ENCODE results near the gene OPA3. TPM values are rescaled to one million over a fixed set of nuclear protein-coding genes. Genes with fewer than 3 reads are reported as not detected.

The OPA3 gene
- total and polyA plus RNA-seq, 10 donors = 2.8 to 18.4 (median 16.0) TPM

DNA sequence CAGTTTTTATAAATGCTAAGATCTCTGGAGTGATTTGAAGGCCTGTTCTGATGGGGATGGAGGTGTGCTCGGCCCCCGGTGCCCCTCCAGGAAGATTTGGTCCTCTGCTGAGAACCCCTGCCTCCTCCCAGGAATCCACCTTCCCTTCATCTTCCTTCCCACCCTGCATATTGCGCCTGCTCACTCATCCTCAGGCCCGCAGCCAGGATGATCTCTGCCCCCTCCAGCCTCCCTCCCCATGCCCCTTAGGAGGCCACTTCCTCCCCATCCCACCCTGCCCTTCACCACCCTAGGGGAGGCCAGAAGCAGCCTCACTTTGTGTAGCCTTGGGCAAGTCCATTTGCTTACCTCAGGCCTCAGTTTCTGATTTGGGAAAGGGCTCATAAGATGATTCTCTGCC lies 57.6 kb downstream of the OPA3 start:
- 77 to 94% (median 82%) methylated on average over 4 of the region's 4 CpGs for WGBS, 5 donors
- Histone ChIP-seq H3K27me3 (replicated peaks in 1 of 7) (no peaks in the 10 kb centered on the region), H3K9me3 (peaks cover 0 to 9% (median 3%) of the 10 kb centered on the region in 8 donors), H3K27ac (peak overlapping the region in 2 of 8 donors; percentile 49 to 55), H3K4me3 (no peak overlapping the region), H3K36me3 (peaks cover 2 to 64% (median 57%) of the 10 kb centered on the region in 6 donors), H3K4me1 (peaks cover 8 to 81% (median 52%) of the 10 kb centered on the region in 6 donors)
- DNase-seq = no peak
- intact Hi-C loops (cut with DNase I; ENCODE audit: low total_unique reads) = no loop called here
- TF ChIP-seq, protein P1, sequence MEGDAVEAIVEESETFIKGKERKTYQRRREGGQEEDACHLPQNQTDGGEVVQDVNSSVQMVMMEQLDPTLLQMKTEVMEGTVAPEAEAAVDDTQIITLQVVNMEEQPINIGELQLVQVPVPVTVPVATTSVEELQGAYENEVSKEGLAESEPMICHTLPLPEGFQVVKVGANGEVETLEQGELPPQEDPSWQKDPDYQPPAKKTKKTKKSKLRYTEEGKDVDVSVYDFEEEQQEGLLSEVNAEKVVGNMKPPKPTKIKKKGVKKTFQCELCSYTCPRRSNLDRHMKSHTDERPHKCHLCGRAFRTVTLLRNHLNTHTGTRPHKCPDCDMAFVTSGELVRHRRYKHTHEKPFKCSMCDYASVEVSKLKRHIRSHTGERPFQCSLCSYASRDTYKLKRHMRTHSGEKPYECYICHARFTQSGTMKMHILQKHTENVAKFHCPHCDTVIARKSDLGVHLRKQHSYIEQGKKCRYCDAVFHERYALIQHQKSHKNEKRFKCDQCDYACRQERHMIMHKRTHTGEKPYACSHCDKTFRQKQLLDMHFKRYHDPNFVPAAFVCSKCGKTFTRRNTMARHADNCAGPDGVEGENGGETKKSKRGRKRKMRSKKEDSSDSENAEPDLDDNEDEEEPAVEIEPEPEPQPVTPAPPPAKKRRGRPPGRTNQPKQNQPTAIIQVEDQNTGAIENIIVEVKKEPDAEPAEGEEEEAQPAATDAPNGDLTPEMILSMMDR (IDR thresholded peaks at IDR 0.05 in 8 of 11, conservative IDR thresholded peaks at IDR 0.05 in 3 of 11) = no peak
- TF ChIP-seq POLR2AphosphoS5 (IDR thresholded peaks at IDR 0.05) = peak; percentile 26 to 50 (median 44)

DNA sequence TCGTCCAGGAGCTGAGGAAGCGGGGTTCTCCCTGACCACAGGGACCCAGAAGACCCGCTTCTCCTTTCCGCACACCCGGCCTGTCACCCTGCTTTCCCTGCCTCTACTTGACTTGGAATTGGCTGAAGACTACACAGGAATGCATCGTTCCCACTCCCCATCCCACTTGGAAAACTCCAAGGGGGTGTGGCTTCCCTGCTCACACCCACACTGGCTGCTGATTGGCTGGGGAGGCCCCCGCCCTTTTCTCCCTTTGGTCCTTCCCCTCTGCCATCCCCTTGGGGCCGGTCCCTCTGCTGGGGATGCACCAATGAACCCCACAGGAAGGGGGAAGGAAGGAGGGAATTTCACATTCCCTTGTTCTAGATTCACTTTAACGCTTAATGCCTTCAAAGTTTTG lies 58.5 kb downstream of the OPA3 start:
- Histone ChIP-seq H3K4me3 (no peak overlapping the region), H3K27me3 (replicated peaks in 1 of 7) (no peaks in the 10 kb centered on the region), H3K36me3 (peaks cover 2 to 72% (median 65%) of the 10 kb centered on the region in 6 donors), H3K27ac (peak overlapping the region in 3 of 8 donors; percentile 38 to 55 (median 49)), H3K4me1 (peaks cover 8 to 89% (median 52%) of the 10 kb centered on the region in 6 donors), H3K9me3 (peaks cover 0 to under 1% (median 0%) of the 10 kb centered on the region in 8 donors)
- WGBS, 5 donors = 47 to 64% (median 61%) methylated on average over 9 of the region's 9 CpGs
- DNase-seq = no peak
- intact Hi-C loops (cut with DNase I; ENCODE audit: low total_unique reads) = no loop called here
- TF ChIP-seq POLR2AphosphoS5 (IDR thresholded peaks at IDR 0.05) (peak; percentile 56 to 64 (median 61)), POLR2A (IDR thresholded peaks at IDR 0.05) (no peak)

DNA sequence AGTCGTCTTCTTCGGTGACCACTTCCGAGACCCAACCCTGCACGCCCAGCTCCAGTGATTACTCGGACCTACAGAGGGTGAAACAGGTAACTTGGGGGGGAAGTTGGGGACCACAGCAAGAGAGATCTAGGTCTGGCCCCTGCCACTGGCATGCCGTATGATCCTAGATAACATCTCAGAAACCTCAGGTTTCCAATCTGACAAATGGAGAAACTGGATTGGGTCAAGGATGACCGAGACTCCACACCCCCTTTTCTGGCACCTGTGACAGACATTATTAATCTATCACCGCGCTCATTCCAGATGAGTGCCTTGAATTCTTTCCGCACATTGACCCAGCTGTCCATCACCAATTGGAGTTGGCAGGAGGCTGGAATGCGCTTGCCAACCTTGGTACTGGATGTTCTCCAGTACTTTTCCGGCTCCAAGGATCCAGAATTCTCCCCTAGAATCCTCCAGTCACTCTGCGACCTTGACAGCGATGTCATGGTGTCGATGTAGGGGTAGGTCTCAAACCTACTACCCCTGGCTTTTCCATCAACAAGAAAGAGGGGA lies 60.0 kb downstream of the OPA3 start:
- Histone ChIP-seq H3K36me3 (peaks cover 2 to 87% (median 80%) of the 10 kb centered on the region in 6 donors), H3K27ac (peak overlapping the region in 2 of 8 donors; percentile 55 to 63), H3K4me3 (no peak overlapping the region), H3K27me3 (replicated peaks in 1 of 7) (no peaks in the 10 kb centered on the region), H3K4me1 (peaks cover 8 to 98% (median 53%) of the 10 kb centered on the region in 6 donors), H3K9me3 (no peaks in the 10 kb centered on the region)
- TF ChIP-seq POLR2A (IDR thresholded peaks at IDR 0.05) = no peak
- TF ChIP-seq POLR2AphosphoS5 (IDR thresholded peaks at IDR 0.05) = peak in 1 of 3 donors; percentile 22
- DNase-seq = no peak
- 91 to 97% (median 94%) methylated on average over 15 of the region's 15 CpGs for WGBS, 5 donors
- intact Hi-C loops (cut with DNase I; ENCODE audit: low total_unique reads) = loop anchor here (5.0 kb wide), 2 partner anchors 58 to 118 kb away; partner anchors contain the start of gene OPA3

DNA sequence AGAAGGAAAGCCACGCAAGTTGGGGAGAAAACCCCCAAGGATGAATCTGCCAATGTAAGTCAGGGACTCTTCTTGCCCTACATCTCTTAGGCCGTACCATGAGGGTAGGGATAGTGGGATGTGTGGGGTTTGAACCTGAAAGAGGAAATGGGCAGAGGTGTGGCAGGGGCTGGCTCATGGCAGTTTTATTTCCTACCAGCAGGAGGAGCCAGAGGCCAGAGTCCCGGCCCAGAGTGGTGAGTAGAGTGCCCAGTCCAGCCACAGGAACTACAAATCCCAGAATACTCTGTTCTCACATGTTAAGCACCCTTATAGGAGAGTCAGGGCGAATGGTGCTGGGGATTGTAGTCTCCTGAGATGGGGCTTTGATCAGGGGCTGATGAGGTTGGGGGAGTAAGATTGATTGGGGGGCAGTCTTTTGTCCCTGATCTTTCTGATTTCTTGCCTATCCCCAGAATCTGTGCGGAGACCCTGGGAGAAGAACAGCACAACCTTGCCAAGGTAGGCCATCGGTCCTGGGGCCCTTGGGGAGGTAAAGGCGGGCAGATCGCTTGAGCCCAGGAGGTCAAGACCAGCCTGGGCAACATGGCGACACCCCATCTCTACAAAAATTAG lies 60.9 kb downstream of the OPA3 start:
- intact Hi-C loops (cut with DNase I; ENCODE audit: low total_unique reads) = loop anchor here (5.0 kb wide), 2 partner anchors 59 to 119 kb away; partner anchors contain the start of gene OPA3
- WGBS, 5 donors = 63 to 68% (median 67%) methylated on average over 9 of the region's 9 CpGs
- Histone ChIP-seq H3K27me3 (replicated peaks in 1 of 7) (no peaks in the 10 kb centered on the region), H3K27ac (peak overlapping the region in 5 of 8 donors; percentile 53 to 63 (median 55)), H3K4me1 (peaks cover 6 to 88% (median 44%) of the 10 kb centered on the region in 6 donors), H3K9me3 (no peaks in the 10 kb centered on the region), H3K4me3 (no peak overlapping the region), H3K36me3 (peaks cover 2 to 96% (median 89%) of the 10 kb centered on the region in 6 donors)
- peak; percentile 91 for DNase-seq
- TF ChIP-seq POLR2A (IDR thresholded peaks at IDR 0.05) = no peak
- TF ChIP-seq, protein P1 (IDR thresholded peaks at IDR 0.05 in 8 of 11, conservative IDR thresholded peaks at IDR 0.05 in 3 of 11) = peak; percentile 76 to 97 (median 94)
- TF ChIP-seq POLR2AphosphoS5 (IDR thresholded peaks at IDR 0.05) = peak; percentile 27 to 66 (median 28)

Measured in spleen (tissue), 11 donors.